Endothelial cell of umbilical vein (primary cell): ENCODE measurements around the gene DHX16. TPM values are rescaled to one million over a fixed set of nuclear protein-coding genes. Genes with fewer than 3 reads are reported as not detected.
A peak's percentile ranks its signal among the peaks of the same experiment; 100 is the strongest.

ENCODE experiments used
- BruUV-seq: library from RNA; stranded (reverse); fragments of 400-500 nt; replicated peaks from 2 replicates; lab custom pipeline; 2021; lab: Mats Ljungman, UMichigan
- CTCF ChIA-PET: fragments of 300-600, 350-600 bp; sonication (Branson Sonifier 250); formaldehyde crosslinking; loops from one replicate; lab custom pipeline; 2021; ENCODE audit warnings: antibody characterized with exemption, inconsistent platforms; lab: Charles Lee
- POLR2A ChIA-PET: fragments of 300-600, 350-600 bp; sonication (Branson Sonifier 250); formaldehyde crosslinking; loops from one replicate; lab custom pipeline; 2021; ENCODE audit warnings: antibody characterized with exemption, inconsistent platforms; lab: Charles Lee
- DNase-seq: peaks from one replicate; pipeline ENCODE4 v3.0.0-alpha.2; 2011; ENCODE audit warnings: low read depth, low spot score
- FAIRE-seq: peaks from 2 replicates; lab custom pipeline; 2011; peaks lifted over from hg19 to GRCh38; lab: Jason Lieb, UNC
- H2AFZ ChIP-seq: 2 replicates; pipeline ENCODE4 v1.6.0; 2012; ENCODE audit warnings: low read depth, low read length, control low read depth, inconsistent platforms
- H3K27ac ChIP-seq: 2 replicates; pipeline ENCODE4 v1.5.1; 2011; ENCODE audit warnings: low read depth, mild to moderate bottlenecking, control low read depth, low read length, moderate library complexity; ENCODE audit not compliant: insufficient read depth
- H3K27me3 ChIP-seq, 2 experiments: 2 replicates each; pipeline versions ENCODE4 v1.6.0 to v1.6.1; 2011; ENCODE audit warnings: low read length in 2 of 2, mixed read lengths in 1 of 2; ENCODE audit not compliant: control insufficient read depth in 2 of 2, insufficient read depth in 2 of 2
- H3K36me3 ChIP-seq, 2 experiments: 2 replicates in 1 of 2; 3 replicates in 1 of 2; pipeline ENCODE4 v1.5.1; 2011; ENCODE audit warnings: low read length in 2 of 2, mild to moderate bottlenecking in 1 of 2, moderate library complexity in 1 of 2; ENCODE audit not compliant: control insufficient read depth in 2 of 2, insufficient read depth in 2 of 2; ENCODE audit errors: extremely low read depth in 1 of 2
- H3K4me1 ChIP-seq: 3 replicates; pipeline ENCODE4 v1.5.1; 2011; ENCODE audit warnings: mild to moderate bottlenecking, low read length; ENCODE audit not compliant: control insufficient read depth, insufficient read depth; ENCODE audit errors: extremely low read depth
- H3K4me2 ChIP-seq: 2 replicates; pipeline ENCODE4 v1.6.1; 2011; ENCODE audit warnings: low read length, control low read depth, mixed read lengths; ENCODE audit not compliant: insufficient read depth
- H3K4me3 ChIP-seq, 3 experiments: fragments of 200-600 bp in 1 of 3; sonication (generic), shearing (Covaris generic) in 1 of 3; replicated peaks in 1 of 3; 2 replicates each; pipeline ENCODE4 v1.5.1; 2011 to 2016; ENCODE audit warnings: control low read depth in 3 of 3, low read length in 3 of 3, mild to moderate bottlenecking in 2 of 3, inconsistent platforms in 1 of 3, low read depth in 1 of 3, moderate library complexity in 1 of 3; ENCODE audit not compliant: insufficient read depth in 1 of 3
- H3K79me2 ChIP-seq: 2 replicates; pipeline ENCODE4 v1.6.0; 2012; ENCODE audit warnings: low read length, inconsistent platforms; ENCODE audit not compliant: control insufficient read depth, insufficient read depth
- H3K9ac ChIP-seq: replicated peaks from 2 replicates; pipeline ENCODE3; 2011; ENCODE audit warnings: low read length, control low read depth; ENCODE audit not compliant: insufficient read depth; ENCODE audit errors: extremely low read depth
- H3K9me1 ChIP-seq: replicated peaks from 3 replicates; pipeline ENCODE4 v1.6.0; 2011; ENCODE audit warnings: mild to moderate bottlenecking, low read length; ENCODE audit not compliant: control insufficient read depth, insufficient read depth; ENCODE audit errors: extremely low read depth
- H3K9me3 ChIP-seq: replicated peaks from 2 replicates; pipeline ENCODE4 v1.5.1; 2012; ENCODE audit warnings: low read length, inconsistent platforms; ENCODE audit not compliant: control insufficient read depth, insufficient read depth
- H4K20me1 ChIP-seq: replicated peaks from 2 replicates; pipeline ENCODE3; 2011; ENCODE audit warnings: mild to moderate bottlenecking, low read length; ENCODE audit not compliant: control insufficient read depth, insufficient read depth; ENCODE audit errors: extremely low read depth
- EZH2 ChIP-seq: IDR thresholded peaks from 2 replicates; pipeline ENCODE4 v1.6.1; 2012; ENCODE audit warnings: borderline replicate concordance, low read depth, mild to moderate bottlenecking, moderate library complexity, low read length, inconsistent platforms; ENCODE audit not compliant: severe bottlenecking
- FOS ChIP-seq: IDR thresholded peaks from 2 replicates; pipeline ENCODE4 v1.6.1; 2011; ENCODE audit warnings: mild to moderate bottlenecking, low read length, moderate library complexity, borderline replicate concordance; ENCODE audit not compliant: insufficient read depth
- GATA2 ChIP-seq: IDR thresholded peaks from 2 replicates; pipeline ENCODE4 v1.7.0; 2011; ENCODE audit warnings: low read depth, mild to moderate bottlenecking, moderate library complexity, mixed read lengths, low read length; ENCODE audit not compliant: insufficient read length, insufficient read depth
- POLR2A ChIP-seq: IDR thresholded peaks from 2 replicates; pipeline ENCODE4 v1.6.1; 2012; ENCODE audit warnings: low read depth, mild to moderate bottlenecking, control low read depth, low read length
- POLR2AphosphoS5 ChIP-seq: IDR thresholded peaks from 2 replicates; pipeline ENCODE4 v1.6.1; 2012; ENCODE audit warnings: low read depth, mild to moderate bottlenecking, control low read depth, low read length, moderate library complexity; ENCODE audit not compliant: insufficient read depth
- dilution Hi-C: fragments of 300-500 bp; cut with MboI; formaldehyde crosslinking; loops from one replicate; pipeline ENCODE4 v1.15.0; 2019; ENCODE audit warnings: low sequenced_read_pairs; ENCODE audit not compliant: extremely low pct_ligation_motif_present
- intact Hi-C: fragments of 100-400 bp; cut with micrococcal nuclease; formaldehyde crosslinking; loops from one replicate; pipeline ENCODE4 v1.10.0; 2022
- polyA plus RNA-seq, 4 experiments: library from polyadenylated mRNA; depleted of rRNA in 3 of 4; stranded (reverse) in 3 of 4; unstranded in 1 of 4; fragments of >200 nt; gene quantifications; 2 replicates each; pipeline versions ENCODE4 v1.2.1 to v1.2.3, GENCODE V29; 2011 to 2012; ENCODE audit warnings: missing spikeins in 1 of 4
- total RNA-seq: library from RNA; stranded (reverse); gene quantifications from 2 replicates; pipeline ENCODE4 v1.2.3, GENCODE V29; 2021
- TF ChIP-seq, protein P1 (sequence below), 2 donors: IDR thresholded peaks; 1 replicate in 1 of 2; 2 replicates in 1 of 2; pipeline ENCODE4 v1.5.1; 2011; ENCODE audit warnings: low read length in 2 of 2, mild to moderate bottlenecking in 2 of 2, moderate library complexity in 2 of 2, control low read depth in 1 of 2, inconsistent platforms in 1 of 2, low read depth in 1 of 2; ENCODE audit not compliant: insufficient read depth in 1 of 2; ENCODE audit errors: extremely low read depth in 1 of 2

DHX16 gene
- total and polyA plus RNA-seq, 2 donors (not counting 3 experiments of a cell fraction or from before 2014, with no cell fraction given), result 38.2 to 66.5 TPM

DNA sequence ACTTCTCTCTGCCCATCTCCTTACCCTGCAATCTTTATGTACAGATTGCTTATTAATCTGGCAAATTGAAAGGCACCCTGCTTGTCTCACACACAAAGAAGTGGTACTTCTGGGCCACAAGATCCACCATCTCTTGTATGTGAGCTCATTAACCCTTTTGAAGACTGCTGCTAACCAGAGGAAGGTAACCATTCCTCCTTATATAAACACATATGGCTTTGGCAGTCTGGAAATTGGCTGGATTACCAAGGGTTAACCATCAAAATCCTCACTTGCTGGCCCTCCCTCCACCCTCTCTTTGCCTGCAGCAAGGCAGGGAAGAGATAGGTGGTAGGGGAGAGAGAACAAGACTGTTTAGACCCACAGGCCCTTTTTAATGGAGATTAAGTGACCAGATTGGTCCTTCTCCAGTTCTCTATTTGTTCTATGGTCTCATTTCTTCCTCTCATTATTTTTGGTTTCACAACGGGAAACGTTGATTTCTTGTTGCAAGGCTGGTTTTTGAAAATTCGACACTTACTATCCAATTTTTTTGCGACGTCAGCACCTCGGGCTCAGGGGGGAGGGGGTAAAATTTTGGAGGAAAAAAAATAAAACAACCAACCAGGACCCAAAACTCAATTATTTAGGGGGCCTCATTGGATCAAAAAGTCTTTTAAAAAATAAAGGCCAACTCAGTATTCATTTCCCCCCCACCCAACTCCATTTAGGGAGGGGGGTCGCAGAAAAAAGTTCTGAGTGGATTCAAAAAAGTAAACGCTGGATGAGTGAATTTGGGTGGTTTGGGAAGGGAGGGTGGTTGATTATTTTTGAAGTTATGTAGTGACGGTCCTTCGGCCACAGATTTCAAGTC lies 56.6 kb downstream of the DHX16 start:
- no peaks in the 10 kb centered on the region for H3K9me1 ChIP-seq
- dilution Hi-C loops (no loop called here), intact Hi-C loops (loop anchor here (1.0 kb wide), 2 partner anchors 57 to 100 kb away; partner anchors contain the start of gene DHX16)
- H4K20me1 ChIP-seq, result no peaks in the 10 kb centered on the region
- peaks cover 21% of the 10 kb centered on the region for H3K4me1 ChIP-seq
- no TSS peak for BruUV-seq
- peak overlapping the region; percentile 99 for H3K9ac ChIP-seq
- no peaks in the 10 kb centered on the region for H3K9me3 ChIP-seq
- H3K36me3 ChIP-seq, result peaks cover 2 to 7% of the 10 kb centered on the region in 2 experiments
- peak overlapping the region; percentile 86 for H3K27ac ChIP-seq
- ChIA-PET POLR2A (interaction anchor here (1.5 kb wide), 1 partner anchor 101 kb away, joined by 9 read pairs; the partner anchor contains the start of gene MDC1), CTCF (interaction anchor here (2.0 to 4.5 kb wide), 3 partner anchors 19 to 134 kb away, joined by 5 to 44 read pairs (median 6); no protein-coding TSS in a partner anchor)
- FAIRE-seq (no peak), DNase-seq (peak; percentile 43)
- H3K79me2 ChIP-seq, result peaks cover 38% of the 10 kb centered on the region
- TF ChIP-seq EZH2 (no peak), POLR2AphosphoS5 (peak; percentile 54)
- no peak overlapping the region for H2AFZ ChIP-seq
- peak overlapping the region; percentile 51 to 84 (median 65) for H3K4me3 ChIP-seq
- peak overlapping the region; percentile 99 for H3K4me2 ChIP-seq
- H3K27me3 ChIP-seq, result no peaks in the 10 kb centered on the region

DNA sequence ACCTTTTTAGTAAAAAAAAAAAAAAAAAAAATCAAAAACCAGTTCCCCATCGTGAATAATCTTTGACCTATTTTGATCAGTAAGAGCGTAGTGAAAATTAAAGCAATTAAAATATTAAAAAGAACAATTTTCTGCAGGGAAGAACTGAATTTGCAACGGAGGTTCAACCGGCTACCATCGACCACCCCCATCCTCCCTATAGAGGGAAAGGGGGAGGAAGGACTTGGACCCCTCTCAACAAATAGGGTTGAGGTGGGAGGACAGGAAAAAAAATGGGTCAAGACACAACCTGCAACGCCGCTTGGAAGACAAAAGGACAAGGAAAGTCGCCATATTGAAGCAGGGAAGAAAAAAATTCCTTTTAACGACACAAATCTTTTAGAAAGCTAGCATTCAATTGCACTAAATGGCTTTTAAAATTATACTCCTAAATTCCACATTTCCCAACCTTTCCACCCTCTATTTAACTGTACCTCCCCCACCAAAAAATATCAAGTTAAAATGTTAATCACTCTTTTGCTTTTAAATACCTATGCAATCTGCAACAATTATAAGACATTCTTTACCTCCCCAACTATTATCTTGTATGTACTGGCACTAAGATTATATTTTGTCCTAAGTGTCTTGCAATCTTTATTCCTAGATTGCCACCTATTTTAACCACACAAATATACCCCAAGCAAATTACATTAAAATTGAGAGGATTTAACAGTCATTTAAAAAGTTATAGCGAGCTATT lies 57.4 kb downstream of the DHX16 start:
- Histone ChIP-seq H3K9ac (peak overlapping the region; percentile 99), H3K79me2 (peaks cover 38% of the 10 kb centered on the region), H3K36me3 (peaks cover 2 to 7% of the 10 kb centered on the region in 2 experiments), H3K4me1 (peaks cover 21% of the 10 kb centered on the region), H3K9me3 (no peaks in the 10 kb centered on the region), H2AFZ (no peak overlapping the region), H3K27ac (peak overlapping the region; percentile 86), H3K4me2 (peak overlapping the region; percentile 99), H3K9me1 (no peaks in the 10 kb centered on the region), H4K20me1 (no peaks in the 10 kb centered on the region), H3K4me3 (peak overlapping the region; percentile 51 to 84 (median 65)), H3K27me3 (no peaks in the 10 kb centered on the region)
- BruUV-seq, result TSS peak; percentile 18
- no peak for FAIRE-seq
- no peak for TF ChIP-seq GATA2
- TF ChIP-seq POLR2AphosphoS5, result peak; percentile 71
- no peak for TF ChIP-seq FOS
- TF ChIP-seq POLR2A, result peak; percentile 99
- TF ChIP-seq, protein P1, sequence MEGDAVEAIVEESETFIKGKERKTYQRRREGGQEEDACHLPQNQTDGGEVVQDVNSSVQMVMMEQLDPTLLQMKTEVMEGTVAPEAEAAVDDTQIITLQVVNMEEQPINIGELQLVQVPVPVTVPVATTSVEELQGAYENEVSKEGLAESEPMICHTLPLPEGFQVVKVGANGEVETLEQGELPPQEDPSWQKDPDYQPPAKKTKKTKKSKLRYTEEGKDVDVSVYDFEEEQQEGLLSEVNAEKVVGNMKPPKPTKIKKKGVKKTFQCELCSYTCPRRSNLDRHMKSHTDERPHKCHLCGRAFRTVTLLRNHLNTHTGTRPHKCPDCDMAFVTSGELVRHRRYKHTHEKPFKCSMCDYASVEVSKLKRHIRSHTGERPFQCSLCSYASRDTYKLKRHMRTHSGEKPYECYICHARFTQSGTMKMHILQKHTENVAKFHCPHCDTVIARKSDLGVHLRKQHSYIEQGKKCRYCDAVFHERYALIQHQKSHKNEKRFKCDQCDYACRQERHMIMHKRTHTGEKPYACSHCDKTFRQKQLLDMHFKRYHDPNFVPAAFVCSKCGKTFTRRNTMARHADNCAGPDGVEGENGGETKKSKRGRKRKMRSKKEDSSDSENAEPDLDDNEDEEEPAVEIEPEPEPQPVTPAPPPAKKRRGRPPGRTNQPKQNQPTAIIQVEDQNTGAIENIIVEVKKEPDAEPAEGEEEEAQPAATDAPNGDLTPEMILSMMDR (IDR thresholded peaks at IDR 0.05; ENCODE audit: extremely low read depth in 1 of 2, insufficient read depth in 1 of 2, low read depth in 1 of 2, low read length in 2 of 2), result no peak
- intact Hi-C loops, result loop anchor here (1.0 kb wide), 2 partner anchors 58 to 99 kb away; partner anchors contain the start of gene DHX16
- ChIA-PET POLR2A (interaction anchor here (0.6 to 4.1 kb wide), 16 partner anchors 10 to 1127 kb away, joined by 3 to 63 read pairs (median 5); partner anchors contain the start of genes ABCF1, ATAT1, DHX16 and MDC1), CTCF (interaction anchor here (0.6 to 4.5 kb wide), 7 partner anchors 15 to 290 kb away, joined by 3 to 44 read pairs (median 5); no protein-coding TSS in a partner anchor)
- dilution Hi-C loops, result no loop called here
- peak; percentile 85 for DNase-seq
